VCaP (cell line): ENCODE measurements around the gene DYSF.

ENCODE experiments used
- H3K27ac ChIP-seq: fragments of 450-650 bp; 2 replicates; pipeline ENCODE4 v1.5.1; 2017
- CTCF ChIP-seq: fragments of 450-650 bp; conservative IDR thresholded peaks from 2 replicates; pipeline ENCODE4 v1.5.1; 2017; ENCODE audit warnings: mild to moderate bottlenecking, moderate library complexity

The DYSF gene

GRCh38 chr2:71705171-71705960 lies 252.0 kb downstream of the DYSF start:
- no peak for TF ChIP-seq CTCF
- H3K27ac ChIP-seq = no peak overlapping the region

GRCh38 chr2:71706121-71706520 lies 252.8 kb downstream of the DYSF start:
- no peak for TF ChIP-seq CTCF
- no peak overlapping the region for H3K27ac ChIP-seq

DNA sequence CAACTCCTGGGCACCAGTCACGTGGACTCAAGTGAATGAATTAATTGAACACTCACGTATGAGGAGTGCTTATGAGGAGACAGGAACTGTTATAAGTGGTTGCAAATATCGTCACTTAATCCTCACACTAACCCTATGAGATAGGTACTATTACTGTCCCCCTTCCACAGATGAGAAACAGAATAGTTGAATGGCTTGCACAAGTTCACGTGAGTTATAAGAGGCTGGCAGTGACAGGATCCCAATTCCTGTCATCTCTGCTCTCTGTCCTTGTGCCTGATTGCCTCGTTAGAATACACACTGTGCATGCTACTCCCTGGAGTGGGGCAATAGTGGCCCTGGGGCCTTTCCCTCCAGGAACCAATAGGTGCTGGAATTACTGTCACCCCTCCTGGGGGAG lies 253.5 kb downstream of the DYSF start:
- H3K27ac ChIP-seq = no peak overlapping the region
- TF ChIP-seq CTCF = no peak

DNA sequence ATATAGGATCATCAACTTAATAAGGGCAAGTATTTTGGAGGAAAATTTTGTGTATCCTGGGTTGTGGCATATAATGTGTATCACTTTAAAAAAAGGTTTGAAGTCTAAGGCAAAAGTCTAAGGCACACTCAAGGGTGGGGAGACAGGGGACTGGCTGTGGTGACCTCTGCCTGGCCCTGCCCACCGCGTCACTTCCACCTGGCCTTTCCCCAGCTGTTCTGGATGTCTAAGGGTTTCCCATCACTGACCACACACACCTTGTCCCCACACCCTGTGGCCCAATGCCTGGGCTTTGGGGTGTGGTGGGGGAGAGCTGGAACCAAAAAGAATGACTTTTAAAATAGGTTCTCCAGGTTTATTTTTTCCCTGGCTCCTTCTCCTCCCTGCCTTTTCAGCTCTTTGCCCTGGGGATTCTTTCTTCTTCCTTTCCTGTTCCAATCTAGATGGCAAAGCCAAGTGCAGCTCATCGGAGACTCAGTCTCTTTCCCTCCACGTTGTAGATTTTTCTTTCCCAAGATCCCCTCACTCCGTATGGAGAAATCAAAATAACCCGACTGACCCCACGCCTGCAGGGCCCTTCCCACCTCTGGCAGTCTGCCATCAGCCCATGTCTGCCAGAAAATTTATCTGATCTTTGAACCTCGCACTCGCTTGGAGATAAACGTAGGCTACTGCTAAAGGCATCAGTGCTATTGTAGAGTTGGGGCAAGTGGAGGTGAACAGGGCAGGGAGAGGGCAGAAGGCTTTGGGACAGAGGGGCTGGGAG lies 257.2 kb downstream of the DYSF start:
- no peak for TF ChIP-seq CTCF
- no peak overlapping the region for H3K27ac ChIP-seq

- no peak for TF ChIP-seq CTCF
- H3K27ac ChIP-seq = no peak overlapping the region
Measured at GRCh38 chr2:71711133-71711855, 257.9 kb downstream of the DYSF start.

DNA sequence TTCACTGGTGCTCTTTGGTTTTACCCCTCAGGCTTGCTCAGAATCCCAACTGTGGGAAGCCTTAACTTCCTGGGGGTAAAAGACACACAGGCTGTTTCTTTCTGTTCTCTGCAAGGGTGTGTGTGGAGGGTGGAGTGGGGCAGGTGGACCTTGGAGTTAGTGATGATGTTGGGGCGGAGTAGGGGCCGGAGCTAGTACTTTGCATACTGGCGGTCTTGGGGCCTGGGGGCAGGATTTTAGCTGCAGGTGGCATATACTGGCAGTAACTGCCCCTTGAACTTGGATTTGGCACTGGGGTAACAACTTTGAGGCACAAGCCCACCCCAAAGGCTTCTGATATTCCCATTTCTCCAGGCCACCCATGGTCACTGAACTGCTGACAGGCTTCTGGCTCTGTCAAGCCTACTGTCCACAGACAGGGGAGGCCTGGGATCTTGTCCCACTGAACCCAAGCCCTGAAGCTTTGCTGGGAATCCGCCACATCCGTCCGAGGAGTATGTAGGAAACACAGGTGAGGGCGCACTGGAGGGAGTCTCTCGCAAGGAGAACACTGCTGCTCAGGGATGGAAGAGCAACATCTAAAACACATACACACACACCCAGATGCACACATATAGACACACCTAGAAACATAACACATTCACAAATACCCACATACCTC lies 258.9 kb downstream of the DYSF start:
- TF ChIP-seq CTCF = no peak
- no peak overlapping the region for H3K27ac ChIP-seq
